Activated T-cell treated with anti-CD3 and anti-CD28 coated beads for 24 hours (primary cell): Measurements from ENCODE around the gene ARF3.
"Not testable (repeated sequence)": the region's sequence is repeated elsewhere in the genome, so short reads cannot be mapped to it uniquely, and the experiment has no call there.

Experiments
- DNase-seq: peaks from one replicate; pipeline ENCODE4 v3.0.0-alpha.2; 2020; ENCODE audit warnings: low read depth

The ARF3 gene

DNA sequence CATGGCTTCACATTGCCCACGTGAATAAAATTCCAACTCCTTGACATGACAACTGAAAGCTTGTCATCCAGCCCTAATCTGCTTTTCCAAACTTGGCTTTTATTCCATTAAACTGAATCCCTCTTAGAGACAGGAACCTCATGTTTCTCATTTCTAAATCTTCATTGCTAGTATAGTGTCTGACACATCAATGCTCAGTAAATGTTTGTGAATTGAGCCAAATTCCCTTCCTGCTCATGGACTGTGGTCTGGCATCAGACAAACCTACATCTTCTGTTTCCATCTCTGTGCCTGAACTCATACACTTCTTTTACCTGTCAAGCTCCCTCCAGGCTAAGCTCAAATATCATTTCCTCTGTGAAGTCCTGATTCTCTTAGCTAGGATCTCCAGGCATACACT is 27.7 kb downstream of the ARF3 start:
- DNase-seq = no peak

DNA sequence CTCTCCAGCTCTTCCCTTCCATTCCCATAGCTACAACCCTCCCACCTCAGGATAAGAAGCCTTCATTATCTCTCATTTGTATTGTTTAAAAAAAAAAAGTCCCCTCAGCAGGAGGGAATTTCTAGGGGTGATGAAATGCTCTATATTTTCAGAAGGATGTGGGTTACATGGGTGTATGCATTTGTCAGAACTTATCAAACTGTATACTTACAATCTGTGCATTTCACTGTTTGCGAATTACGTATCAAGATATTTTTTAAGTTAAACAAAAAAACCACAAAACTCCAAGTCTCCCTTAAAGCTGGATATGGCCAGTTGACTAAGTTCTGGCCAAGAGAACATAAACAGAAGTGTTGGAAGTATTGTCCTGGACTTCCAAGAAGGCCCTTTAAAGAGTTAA is 30.0 kb downstream of the ARF3 start:
- DNase-seq = no peak

DNA sequence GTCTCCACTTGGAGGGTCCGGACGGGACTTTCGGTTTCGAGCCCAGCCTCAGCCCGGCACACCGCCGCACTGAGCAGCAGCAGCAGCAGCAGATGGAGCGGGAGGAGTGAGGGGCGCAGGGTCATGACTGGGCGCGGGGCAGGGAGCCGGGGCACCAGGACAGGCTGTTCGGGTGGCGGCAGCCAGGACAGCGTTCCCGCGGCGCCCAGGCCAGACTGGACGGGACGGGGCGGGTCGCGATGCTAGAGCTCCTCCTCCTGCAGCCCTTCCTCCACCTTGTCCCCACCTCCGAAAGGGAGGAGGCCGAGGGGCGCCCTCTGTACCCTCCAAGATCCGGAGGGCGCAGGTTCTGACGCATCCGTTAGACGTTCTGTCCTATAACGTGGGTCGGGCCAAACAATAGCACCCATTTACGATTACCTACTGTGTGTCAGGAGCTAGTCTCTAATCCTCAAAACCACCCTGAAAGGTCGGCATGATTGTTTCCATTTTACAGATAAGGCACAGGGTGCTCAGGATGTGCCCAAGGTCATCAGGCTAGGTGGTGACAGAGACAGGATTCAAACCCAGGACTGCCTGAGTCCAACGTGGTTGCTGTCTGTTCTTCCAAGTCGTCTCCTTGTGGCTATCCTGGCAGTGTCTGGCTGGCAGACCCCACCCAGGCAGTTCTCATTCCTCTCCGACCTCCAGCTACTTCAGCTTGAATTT is 31.8 kb downstream of the ARF3 start, which contains the start of gene FKBP11:
FKBP11 (minus strand) TSS at position 189 of the 708 bp plus-strand sequence; CDS start at position 125, 64 bp downstream.
- peak; percentile 72 for DNase-seq

DNA sequence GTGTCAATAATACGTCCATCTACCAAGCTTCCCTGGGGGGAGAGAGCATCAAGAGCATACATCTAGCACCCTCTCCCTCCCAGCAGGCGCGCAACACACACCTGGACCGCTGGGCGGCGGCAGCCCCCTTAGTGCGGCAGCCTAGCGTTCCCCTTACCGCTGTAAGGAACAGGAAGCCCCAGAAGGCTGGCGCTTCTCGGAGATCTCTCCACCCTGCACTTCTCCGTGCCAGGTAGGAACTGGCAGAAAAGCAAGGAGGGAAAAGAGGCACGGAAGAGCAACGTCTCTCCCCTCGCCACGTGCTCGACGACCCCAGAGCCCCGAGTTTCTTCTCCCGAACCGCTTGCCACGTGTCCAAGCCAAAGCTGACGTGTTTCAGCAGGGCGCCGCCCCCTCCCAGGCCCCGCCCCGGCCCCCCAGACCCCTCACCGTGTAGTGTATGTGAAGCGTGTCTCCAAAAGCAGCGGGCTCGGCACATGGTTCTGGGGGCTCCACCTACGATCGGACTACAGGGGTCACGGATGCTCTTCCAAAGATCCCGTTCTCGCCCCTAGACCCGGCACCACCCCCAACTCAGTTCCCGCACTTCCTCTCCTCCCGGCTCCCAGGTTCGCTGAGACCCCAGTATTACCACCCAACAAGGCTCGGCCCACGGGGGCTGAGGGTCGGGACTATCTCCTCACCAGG is 32.5 kb downstream of the ARF3 start:
- peak; percentile 60 for DNase-seq

DNA sequence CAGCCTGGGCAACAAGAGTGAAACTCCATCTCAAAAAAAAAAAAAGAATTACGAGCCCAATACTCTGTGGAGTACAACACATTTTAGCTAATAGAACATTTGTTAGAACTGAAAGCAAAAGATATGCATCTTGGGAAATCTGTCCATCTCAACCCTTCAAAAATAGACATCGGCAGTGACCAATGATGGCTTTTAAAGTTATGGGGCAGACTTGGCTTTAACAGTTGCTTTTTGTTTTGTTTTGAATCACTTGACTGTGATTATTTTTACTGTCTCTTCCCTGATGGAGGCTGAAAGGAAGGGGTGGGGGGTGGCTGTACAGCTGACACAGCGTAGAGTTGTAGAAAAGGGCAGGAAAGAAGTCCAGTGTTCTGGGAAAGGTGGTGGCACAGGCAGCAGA is 34.2 kb downstream of the ARF3 start:
- no peak for DNase-seq

DNA sequence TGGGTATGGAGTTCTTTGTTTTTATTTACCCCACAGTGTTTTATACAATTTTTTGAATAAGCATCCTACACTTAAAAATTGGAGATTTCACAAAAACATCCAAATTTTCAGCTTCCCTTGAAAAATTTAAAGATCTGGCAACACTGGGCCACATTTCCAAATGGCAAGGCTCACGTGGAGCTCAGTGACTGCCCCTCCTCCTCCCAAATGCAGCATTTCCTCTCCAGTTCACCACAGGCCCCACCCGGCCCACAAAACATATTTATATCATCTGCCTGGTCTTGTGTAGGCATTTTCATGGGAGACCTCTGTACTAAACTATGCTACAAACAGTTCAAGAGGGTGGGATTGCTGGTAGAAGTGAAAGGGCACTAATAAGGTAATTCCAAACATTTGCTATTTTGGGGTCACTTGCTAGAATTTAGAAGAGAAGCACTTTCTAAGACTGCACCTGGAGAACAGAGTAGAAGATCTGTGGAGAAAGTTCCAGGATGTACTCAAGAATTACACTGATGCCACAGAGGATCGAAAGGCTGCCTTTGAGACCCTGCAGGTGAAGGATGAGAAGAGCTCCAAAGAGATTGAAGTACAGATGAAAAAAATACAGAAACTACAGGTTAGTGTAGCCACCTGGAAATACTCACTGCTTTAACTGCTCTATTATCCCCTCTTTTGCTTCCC is 39.3 kb downstream of the ARF3 start:
- no peak for DNase-seq

DNA sequence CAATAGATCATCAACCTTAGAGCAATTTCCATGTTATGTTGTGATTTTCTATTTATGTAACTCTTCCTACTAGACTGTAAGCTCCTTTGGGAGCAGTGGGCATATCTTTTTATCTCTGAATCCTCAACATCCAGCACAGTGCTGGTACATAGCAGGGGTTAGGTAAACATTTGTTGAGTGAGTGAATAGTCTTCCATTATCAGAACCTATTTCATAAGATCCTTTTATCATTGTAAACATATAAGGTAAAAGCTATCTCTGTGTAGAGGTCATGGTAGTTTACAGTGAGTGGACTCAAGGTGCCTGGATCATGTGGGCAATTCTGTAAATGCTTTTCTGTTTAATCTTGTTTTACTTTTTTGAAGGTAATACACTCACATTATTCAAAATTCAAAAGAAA is 47.1 kb downstream of the ARF3 start:
- DNase-seq = no peak

DNA sequence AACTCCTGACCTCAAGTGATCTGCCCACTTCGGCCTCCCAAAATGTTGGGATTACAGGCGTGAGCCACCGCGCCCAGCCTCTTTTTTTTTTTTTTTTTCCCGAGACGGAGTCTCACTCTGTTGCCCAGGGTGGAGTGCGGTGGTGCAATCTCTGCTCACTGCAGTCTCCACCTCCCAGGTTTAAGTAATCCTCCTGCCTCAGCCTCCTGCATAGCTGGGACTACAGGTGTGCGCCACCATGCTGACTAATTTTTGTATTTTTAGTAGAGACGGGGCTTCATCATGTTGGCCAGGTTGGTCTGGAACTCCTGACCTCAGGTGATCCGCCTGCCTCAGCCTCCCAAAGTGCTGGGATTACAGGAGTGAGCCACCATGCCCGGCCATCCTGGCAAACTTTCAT is 47.6 kb downstream of the ARF3 start:
- DNase-seq = not testable (repeated sequence)

DNA sequence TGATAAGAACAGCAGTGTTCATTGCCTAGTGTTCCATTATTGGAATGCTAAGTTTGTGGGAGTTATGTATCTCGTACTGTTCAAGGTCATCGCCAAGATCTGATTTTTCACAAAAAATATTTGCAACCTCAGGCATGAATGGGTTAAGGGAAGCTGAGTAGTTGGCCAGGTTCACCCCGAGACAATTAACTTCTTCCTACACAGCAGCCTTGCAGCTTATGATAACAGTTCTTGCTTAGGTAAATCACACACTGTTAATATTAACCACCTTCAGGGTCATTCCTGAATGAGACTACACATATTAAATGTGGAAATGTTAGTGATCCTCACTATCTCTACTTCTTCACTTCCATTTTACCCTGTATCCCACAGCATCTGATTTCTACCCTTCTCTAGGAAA is 50.0 kb downstream of the ARF3 start:
- DNase-seq = no peak

DNA sequence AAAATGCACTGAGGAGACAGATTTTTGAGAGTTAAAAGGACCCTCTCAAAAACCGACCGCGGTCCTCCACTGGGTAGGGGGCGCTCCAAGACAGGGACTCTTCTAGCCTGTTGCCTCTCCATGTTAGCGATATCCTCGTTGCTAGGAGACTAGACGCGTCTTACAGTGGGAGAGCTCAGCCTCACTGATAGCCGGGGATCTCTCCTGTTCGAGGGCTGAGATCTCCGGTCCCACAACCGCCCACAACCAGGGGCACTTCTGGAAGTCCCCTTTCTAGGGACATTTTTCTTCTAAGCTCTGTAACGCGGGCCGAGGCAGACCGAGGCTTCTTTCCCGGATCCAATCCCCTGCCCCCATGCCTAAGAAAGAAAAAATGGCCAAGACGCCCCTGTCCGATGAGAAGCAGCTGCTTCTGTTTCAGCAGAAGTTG is 53.3 kb downstream of the ARF3 start:
- peak; percentile 77 for DNase-seq

DNA sequence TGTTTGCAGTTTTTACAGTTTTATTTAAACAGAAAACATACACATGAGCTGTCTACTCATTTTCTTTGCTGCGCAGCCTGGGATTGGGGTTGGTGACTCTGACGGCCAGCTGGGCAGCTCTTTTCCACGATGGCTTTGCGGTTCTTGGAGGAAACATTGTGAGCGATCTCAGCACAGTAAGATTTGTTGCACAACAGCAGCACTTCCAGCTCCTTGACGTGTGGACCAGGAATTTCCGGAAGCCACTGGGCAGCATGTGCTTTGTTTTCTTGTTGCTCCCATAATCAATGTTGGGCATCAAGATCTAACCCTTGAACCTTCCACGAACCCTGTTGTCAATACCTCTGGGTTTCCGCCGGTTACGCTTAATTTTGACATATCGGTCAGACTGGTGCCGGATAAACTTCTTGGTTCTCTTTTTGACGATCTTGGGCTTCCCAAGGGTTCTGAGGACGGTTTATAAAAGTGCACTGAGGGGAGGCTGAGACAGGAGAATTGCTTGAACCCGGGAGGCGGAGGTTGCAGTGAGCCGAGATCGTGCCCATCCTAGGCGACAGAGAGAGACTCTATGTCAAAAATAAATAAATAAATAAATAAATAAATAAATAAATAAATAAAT is 53.8 kb downstream of the ARF3 start:
- no peak for DNase-seq

DNA sequence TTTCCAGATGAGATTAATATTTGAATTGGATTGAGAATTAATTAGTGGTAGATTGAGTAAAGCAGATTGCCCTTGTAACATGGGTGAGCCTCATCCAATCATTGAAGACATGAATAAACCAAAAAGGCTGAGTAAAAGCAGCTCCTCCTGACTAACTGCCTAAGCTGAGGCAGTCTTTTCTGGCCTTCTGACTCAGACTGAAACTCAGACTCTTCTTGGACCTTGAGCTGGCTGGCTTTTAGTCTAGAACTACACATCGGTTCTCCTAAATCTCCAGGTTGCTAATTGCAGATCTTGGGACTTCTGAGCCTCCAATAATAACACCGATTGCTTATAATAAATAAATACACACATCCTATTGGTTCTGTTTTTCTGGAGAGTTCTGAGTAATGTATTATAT is 56.0 kb downstream of the ARF3 start:
- no peak for DNase-seq

DNA sequence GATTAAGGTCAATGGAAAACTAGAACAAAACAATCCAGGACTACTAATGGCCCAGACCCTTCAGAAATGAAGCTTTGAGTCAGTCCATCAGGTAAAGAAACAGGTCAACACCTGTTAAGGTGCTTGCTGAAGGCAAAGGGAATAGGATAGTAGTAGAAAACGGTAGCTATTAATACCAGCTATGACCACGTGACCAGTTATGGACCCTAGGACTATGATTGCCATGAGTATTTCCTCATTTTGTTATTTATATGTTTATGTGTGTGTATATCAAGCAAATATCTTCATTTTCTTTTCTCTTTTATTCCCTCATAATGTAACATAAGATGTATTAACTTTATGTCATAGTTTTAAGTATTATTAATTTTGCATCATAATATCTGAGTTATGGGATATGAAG is 57.6 kb downstream of the ARF3 start:
- DNase-seq = no peak

DNA sequence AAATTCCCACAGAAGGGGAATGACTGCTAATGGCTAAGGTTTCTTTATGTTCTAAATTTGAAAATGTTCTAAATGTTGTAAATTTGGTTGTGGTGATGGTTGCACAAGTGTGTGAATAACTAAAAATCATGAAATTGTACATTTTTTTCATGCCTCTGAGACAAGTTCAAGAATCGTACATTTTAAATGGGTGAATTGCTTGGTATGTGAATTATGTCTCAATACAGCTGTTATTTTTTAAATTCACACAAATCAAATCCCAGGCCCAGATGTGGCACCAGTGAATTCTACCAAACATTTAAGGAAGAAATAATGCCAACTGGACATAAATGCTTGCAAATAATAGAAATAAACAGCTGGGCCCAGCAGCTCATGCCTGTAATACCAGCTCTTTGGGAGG is 63.0 kb downstream of the ARF3 start:
- no peak for DNase-seq

DNA sequence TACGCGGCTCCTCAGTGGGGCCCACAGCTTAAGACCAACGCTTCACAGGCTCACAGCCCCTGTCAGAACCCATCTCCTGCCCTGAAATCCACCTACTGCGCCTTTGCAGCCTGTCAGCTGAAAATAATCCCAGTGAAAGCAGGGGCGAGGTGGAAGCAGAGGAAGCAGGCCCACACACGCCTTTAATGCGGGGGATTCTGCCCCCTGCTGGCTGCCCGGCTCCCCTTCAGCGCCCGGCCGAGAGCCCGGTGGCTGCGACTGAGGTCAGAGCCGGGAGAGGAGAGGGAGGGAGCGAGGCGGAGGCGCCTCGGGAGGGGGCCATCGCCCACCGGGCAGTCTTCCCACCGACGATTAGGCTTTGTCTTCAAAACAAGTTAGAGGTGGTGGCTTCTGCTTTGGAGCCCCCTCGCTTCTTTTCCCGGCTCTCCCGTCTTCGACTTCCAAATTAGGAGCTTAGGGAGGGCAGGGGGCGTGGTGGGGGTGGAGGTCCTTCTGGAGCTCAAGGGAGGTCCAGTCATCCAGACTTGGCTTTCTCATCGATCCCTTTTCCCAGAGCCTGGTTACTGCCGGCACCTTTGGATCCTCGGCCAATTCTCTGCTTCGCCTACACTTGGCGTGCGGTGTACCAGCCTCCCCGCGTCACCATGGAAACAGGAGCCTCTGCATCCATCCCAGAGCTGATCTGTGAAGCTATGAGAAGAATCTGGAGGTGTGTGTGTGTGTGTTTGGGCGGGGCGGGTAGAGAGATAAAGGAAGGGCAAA is 66.4 kb downstream of the ARF3 start:
- DNase-seq = peak; percentile 59

DNA sequence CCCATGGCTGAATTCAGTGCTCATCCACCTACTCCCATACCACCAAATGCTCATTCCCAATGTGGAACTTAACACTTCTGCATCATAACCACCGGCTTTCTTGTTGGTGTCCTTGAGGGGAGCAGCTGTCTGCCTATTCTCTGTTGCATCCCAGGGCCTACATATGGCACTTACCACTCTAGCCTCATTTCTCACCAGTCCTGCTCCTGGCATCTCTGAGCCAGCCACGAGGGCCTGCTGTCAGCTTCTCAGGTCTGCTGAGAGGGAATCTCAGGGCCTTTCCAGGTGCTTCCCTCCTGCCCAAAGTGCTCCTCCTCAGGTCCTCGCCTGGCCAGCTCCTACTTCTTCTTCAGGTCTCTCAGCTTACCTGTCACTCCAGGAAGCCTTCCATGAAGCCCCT is 67.6 kb downstream of the ARF3 start:
- DNase-seq = no peak
